HG03097 (cell line): ENCODE results near the gene PWWP3B.
"Not testable (repeated sequence)": the region's sequence is repeated elsewhere in the genome, so short reads cannot be mapped to it uniquely, and the experiment has no call there.

ENCODE experiments used
- ATAC-seq: cut with Tn5 transposase; IDR thresholded peaks from one replicate; pipeline ENCODE4 v1.9.1; 2021; ENCODE audit not compliant: unreplicated experiment, low FRiP score

Gene PWWP3B

GRCh38 chrX:106168107-106168506 is at the start of gene PWWP3B:
Gene PWWP3B, plus strand, starts transcription at chrX:106168305. Its CDS starts 37,128 bp downstream, at chrX:106205433.
- no peak for ATAC-seq

- no peak for ATAC-seq
Observed at GRCh38 chrX:106139048-106139447, 29.1 kb upstream of the PWWP3B start.

GRCh38 chrX:106144755-106145639 is 23.1 kb upstream of the PWWP3B start:
- no peak for ATAC-seq

- ATAC-seq: no peak
Observed at GRCh38 chrX:106150701-106151100, 17.4 kb upstream of the PWWP3B start.

GRCh38 chrX:106159861-106160282 is 8.2 kb upstream of the PWWP3B start:
- ATAC-seq: no peak

GRCh38 chrX:106170318-106170717 is 2.2 kb downstream of the PWWP3B start:
- no peak for ATAC-seq

- no peak for ATAC-seq
Observed at GRCh38 chrX:106171293-106171820, 3.3 kb downstream of the PWWP3B start.

GRCh38 chrX:106177106-106177981 is 9.2 kb downstream of the PWWP3B start:
- ATAC-seq: no peak

GRCh38 chrX:106177982-106178321 is 9.8 kb downstream of the PWWP3B start:
- ATAC-seq: no peak

GRCh38 chrX:106178826-106179225 is 10.7 kb downstream of the PWWP3B start:
- no peak for ATAC-seq

- not testable (repeated sequence) for ATAC-seq
Observed at GRCh38 chrX:106183685-106184084, 15.6 kb downstream of the PWWP3B start.

- ATAC-seq: no peak
Observed at GRCh38 chrX:106201502-106202178, 33.5 kb downstream of the PWWP3B start.

- ATAC-seq: no peak
Observed at GRCh38 chrX:106203315-106203714, 35.2 kb downstream of the PWWP3B start.

GRCh38 chrX:106208154-106208553 is 40.0 kb downstream of the PWWP3B start:
- ATAC-seq: no peak
